Uterus (tissue), 2 donors: Measurements from ENCODE around the gene CBFA2T3.

Experiments used
- CTCF ChIP-seq, 4 experiments: fragments of 200-600 bp in 2 of 4; fragments of 450-650 bp in 2 of 4; sonication (generic) in 2 of 4; IDR thresholded peaks; one replicate each; pipeline ENCODE4 v1.5.1; 2016 to 2019; ENCODE audit warnings: antibody characterized with exemption in 4 of 4, mild to moderate bottlenecking in 2 of 4, moderate library complexity in 1 of 4
- POLR2A ChIP-seq, 2 donors: fragments of 450-650 bp; IDR thresholded peaks; one replicate each; pipeline ENCODE4 v1.6.1; 2016; ENCODE audit warnings: antibody characterized with exemption in 2 of 2, mild to moderate bottlenecking in 1 of 2, moderate library complexity in 1 of 2

- TF ChIP-seq POLR2A (IDR thresholded peaks at IDR 0.05) (no peak), CTCF (IDR thresholded peaks at IDR 0.05) (no peak)
Measured at GRCh38 chr16:89022051-89022836, 45.2 kb upstream of the CBFA2T3 start.
